K562 (cell line): ENCODE results near the gene ZNF358. TPM values are rescaled to one million over a fixed set of nuclear protein-coding genes. Genes with fewer than 3 reads are reported as not detected.

Experiments used
- ARID2 ChIP-seq: fragments of 450-650 bp; IDR thresholded peaks from 2 replicates; pipeline ENCODE4 v1.6.1; 2017; ENCODE audit warnings: antibody characterized with exemption, mild to moderate bottlenecking
- C11orf30 ChIP-seq: fragments of 450-650 bp; IDR thresholded peaks from 2 replicates; pipeline ENCODE4 v1.6.1; 2016; ENCODE audit warnings: low read depth, mild to moderate bottlenecking
- CREB1 ChIP-seq, 2 experiments: sonication (generic) in 1 of 2; formaldehyde crosslinking in 1 of 2; IDR thresholded peaks; 2 replicates each; pipeline versions ENCODE4 v1.6.1 to v1.8.0; 2012 to 2022; ENCODE audit warnings: inconsistent platforms in 1 of 2, mild to moderate bottlenecking in 1 of 2, missing genetic modification reagents in 1 of 2, moderate library complexity in 1 of 2
- CTBP1 ChIP-seq: fragments of 450-650 bp; IDR thresholded peaks from 2 replicates; pipeline ENCODE4 v1.6.1; 2016; ENCODE audit warnings: borderline replicate concordance
- ELF4 ChIP-seq: fragments of 450-650 bp; formaldehyde crosslinking; IDR thresholded peaks from 2 replicates; pipeline ENCODE4 v1.4.0; 2022; ENCODE audit warnings: missing genetic modification characterization
- ESRRA ChIP-seq: fragments of 450-650 bp; IDR thresholded peaks from 2 replicates; pipeline ENCODE4 v1.6.1; 2014; ENCODE audit warnings: low read depth, mild to moderate bottlenecking, moderate library complexity, borderline replicate concordance
- FOXP1 ChIP-seq: sonication (generic); formaldehyde crosslinking; IDR thresholded peaks from 2 replicates; pipeline ENCODE4 v1.8.0; 2022; ENCODE audit warnings: mild to moderate bottlenecking, missing genetic modification reagents
- HIVEP1 ChIP-seq: fragments of 250-450 bp; sonication (Bioruptor Pico); IDR thresholded peaks from 2 replicates; pipeline ENCODE4 v1.4.0; 2020; ENCODE audit warnings: mild to moderate bottlenecking
- HOXB6 ChIP-seq: fragments of 250-450 bp; sonication (Bioruptor Pico); IDR thresholded peaks from 2 replicates; pipeline ENCODE4 v1.5.1; 2022; ENCODE audit warnings: mild to moderate bottlenecking, borderline replicate concordance
- KLF1 ChIP-seq: fragments of 450-650 bp; IDR thresholded peaks from 2 replicates; pipeline ENCODE4 v1.6.1; 2016; ENCODE audit warnings: missing genetic modification characterization, missing compliant biosample characterization
- MAFK ChIP-seq: IDR thresholded peaks from 2 replicates; pipeline ENCODE4 v1.6.1; 2011; ENCODE audit warnings: low read length, improper control_type of control experiment
- NCOA6 ChIP-seq: fragments of 450-650 bp; IDR thresholded peaks from 2 replicates; pipeline ENCODE4 v1.6.1; 2017; ENCODE audit warnings: mild to moderate bottlenecking
- NR4A1 ChIP-seq, 2 experiments: fragments of 250-450 bp in 1 of 2; fragments of 450-650 bp in 1 of 2; sonication (Bioruptor Pico) in 1 of 2; IDR thresholded peaks; 2 replicates each; pipeline versions ENCODE4 v1.4.0 to v1.6.1; 2016 to 2020; ENCODE audit warnings: mild to moderate bottlenecking in 2 of 2, missing compliant biosample characterization in 1 of 2, missing genetic modification characterization in 1 of 2, moderate library complexity in 1 of 2
- PHF8 ChIP-seq: fragments of 200-600 bp; sonication (generic); IDR thresholded peaks from 2 replicates; pipeline ENCODE4 v1.6.1; 2012; ENCODE audit warnings: mixed run types, mild to moderate bottlenecking, inconsistent platforms, low read length, moderate library complexity, borderline replicate concordance
- POLR2AphosphoS2 ChIP-seq: IDR thresholded peaks from 2 replicates; pipeline ENCODE4 v1.6.1; 2012; ENCODE audit warnings: low read length, improper control_type of control experiment
- PURB ChIP-seq: sonication (generic); formaldehyde crosslinking; IDR thresholded peaks from 2 replicates; pipeline ENCODE4 v1.9.0; 2021; ENCODE audit warnings: low read depth, mild to moderate bottlenecking, missing genetic modification reagents
- RBBP5 ChIP-seq: fragments of 200-600 bp; sonication (generic); IDR thresholded peaks from 2 replicates; pipeline ENCODE4 v1.6.1; 2012; ENCODE audit warnings: borderline replicate concordance, mild to moderate bottlenecking, low read length, control low read depth, inconsistent platforms; ENCODE audit not compliant: insufficient read depth, poor library complexity, severe bottlenecking
- SP1 ChIP-seq: sonication (generic); formaldehyde crosslinking; IDR thresholded peaks from 2 replicates; pipeline ENCODE4 v1.8.1; 2022; ENCODE audit warnings: mild to moderate bottlenecking, missing genetic modification reagents
- ZFP36 ChIP-seq: fragments of 150-350 bp; IDR thresholded peaks from 2 replicates; pipeline ENCODE4 v1.6.1; 2018; ENCODE audit warnings: low read length, low read depth; ENCODE audit not compliant: partially characterized antibody
- polyA plus RNA-seq, 8 experiments: library from polyadenylated mRNA; depleted of rRNA in 4 of 8; stranded (reverse) in 5 of 8; unstranded in 3 of 8; fragments of >200 nt; fragmentation: Nextera tagmentation in 2 of 8; fragmentation: Illumina TruSeq in 1 of 8; extraction: Ambion mirVana in 2 of 8; extraction: Trizol in 1 of 8; gene quantifications; 2 replicates each; pipeline versions ENCODE4 v1.2.1 to v1.2.3, GENCODE V29; 2011 to 2014; ENCODE audit warnings: inconsistent platforms in 1 of 8, missing spikeins in 1 of 8
- total RNA-seq, 7 experiments: library from RNA; depleted of rRNA in 6 of 7; stranded (reverse); fragments of >200 nt in 6 of 7; fragmentation: Illumina TruSeq in 2 of 7; extraction: Trizol in 2 of 7; gene quantifications; 2 replicates each; pipeline versions ENCODE4 v1.2.1 to v1.2.3, GENCODE V29; 2011 to 2021; ENCODE audit warnings: low replicate concordance in 1 of 7
- TF ChIP-seq, protein P1 (sequence below): IDR thresholded peaks from 2 replicates; pipeline ENCODE4 v1.6.1; 2014; ENCODE audit warnings: antibody characterized with exemption
- TF ChIP-seq, protein P2 (sequence below): sonication (generic); formaldehyde crosslinking; IDR thresholded peaks from 2 replicates; pipeline ENCODE4 v1.5.0; 2020; ENCODE audit warnings: missing genetic modification reagents
- TF ChIP-seq, protein P3 (sequence below), 3 experiments: fragments of 200-800 bp in 1 of 3; sonication (Bioruptor generic) in 1 of 3; sonication (generic) in 1 of 3; formaldehyde crosslinking in 1 of 3; IDR thresholded peaks; 2 replicates each; pipeline versions ENCODE4 v1.6.1 to v1.8.0; 2016 to 2022; ENCODE audit warnings: mild to moderate bottlenecking in 2 of 3, missing compliant biosample characterization in 2 of 3, missing genetic modification characterization in 2 of 3, missing genetic modification reagents in 1 of 3
- TF ChIP-seq, protein P4 (sequence below): fragments of 450-650 bp; formaldehyde crosslinking; IDR thresholded peaks from 2 replicates; pipeline ENCODE4 v1.4.0; 2022; ENCODE audit warnings: missing genetic modification characterization

The ZNF358 gene
- total and polyA plus RNA-seq, 9 of the 15 experiments (the other 6 are each of a cell fraction or from before 2014, with no cell fraction given) = 0.04 to 17.2 (median 4.9) TPM

DNA sequence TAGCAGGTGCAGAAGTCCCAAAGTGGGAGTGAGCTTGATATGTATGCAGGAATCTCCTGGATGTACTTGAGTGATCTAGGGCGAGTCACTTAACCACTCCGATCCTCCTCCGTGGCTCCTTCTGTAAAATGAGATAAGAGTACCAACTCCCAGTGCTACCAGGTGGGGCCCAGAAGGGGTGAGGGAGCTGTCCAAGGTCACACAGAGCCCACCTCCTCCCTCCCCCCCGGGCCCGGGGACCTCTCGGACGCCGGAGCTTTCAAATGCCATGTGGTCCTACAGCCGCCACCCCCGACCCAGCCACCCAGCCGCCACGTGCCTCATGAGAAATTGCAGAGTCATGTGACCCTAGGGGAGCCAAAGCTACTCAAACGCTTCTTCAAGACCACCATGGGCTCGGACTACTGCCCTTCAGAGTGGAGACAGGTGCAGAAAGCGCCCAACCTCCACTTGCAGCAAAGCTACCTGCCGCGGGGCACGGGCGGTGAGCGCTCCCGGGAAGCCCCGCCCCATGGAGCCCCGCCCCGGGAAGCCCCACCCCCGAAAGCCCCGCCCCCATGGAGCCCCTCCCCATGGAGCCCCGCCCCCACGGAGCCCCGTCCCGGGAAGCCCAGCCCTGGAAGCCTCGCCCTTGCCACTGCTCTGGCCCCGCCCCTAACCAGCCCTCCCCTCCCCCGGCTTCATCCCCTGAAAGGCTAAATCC, 10.1 kb upstream of the ZNF358 start (continued):
- TF ChIP-seq FOXP1 (CRISPR knock-in tag) (0 out of 2 replicates have a peak, but pooled peaks have one; percentile 25), ZFP36 (peak; percentile 54), CREB1 (IDR thresholded peaks at IDR 0.05) (0 out of 2 replicates have a peak, but pooled peaks have one; percentile 19), CREB1 (CRISPR knock-in tag; IDR thresholded peaks at IDR 0.05) (no peak), NR4A1 (CRISPR knock-in tag; IDR thresholded peaks at IDR 0.05) (no peak), NR4A1 (tag; IDR thresholded peaks at IDR 0.05) (peak; percentile 45; the same call in 1 of the 2 replicates), MAFK (0 out of 2 replicates have a peak, but pooled peaks have one; percentile 3), PURB (CRISPR knock-in tag) (no peak), ESRRA (0 out of 2 replicates have a peak, but pooled peaks have one; percentile 36), ARID2 (no peak), KLF1 (tag) (0 out of 2 replicates have a peak, but pooled peaks have one; percentile 28), POLR2AphosphoS2 (no peak), ELF4 (CRISPR knock-in tag) (no peak), HOXB6 (CRISPR knock-in tag) (no peak), PHF8 (peak; percentile 62; the same call in 1 of the 2 replicates), NCOA6 (no peak), C11orf30 (peak; percentile 83), SP1 (CRISPR knock-in tag) (0 out of 2 replicates have a peak, but pooled peaks have one; percentile 35), CTBP1 (peak; percentile 35; the same call in 1 of the 2 replicates), RBBP5 (no peak), HIVEP1 (CRISPR knock-in tag) (no peak)
- TF ChIP-seq, protein P1, sequence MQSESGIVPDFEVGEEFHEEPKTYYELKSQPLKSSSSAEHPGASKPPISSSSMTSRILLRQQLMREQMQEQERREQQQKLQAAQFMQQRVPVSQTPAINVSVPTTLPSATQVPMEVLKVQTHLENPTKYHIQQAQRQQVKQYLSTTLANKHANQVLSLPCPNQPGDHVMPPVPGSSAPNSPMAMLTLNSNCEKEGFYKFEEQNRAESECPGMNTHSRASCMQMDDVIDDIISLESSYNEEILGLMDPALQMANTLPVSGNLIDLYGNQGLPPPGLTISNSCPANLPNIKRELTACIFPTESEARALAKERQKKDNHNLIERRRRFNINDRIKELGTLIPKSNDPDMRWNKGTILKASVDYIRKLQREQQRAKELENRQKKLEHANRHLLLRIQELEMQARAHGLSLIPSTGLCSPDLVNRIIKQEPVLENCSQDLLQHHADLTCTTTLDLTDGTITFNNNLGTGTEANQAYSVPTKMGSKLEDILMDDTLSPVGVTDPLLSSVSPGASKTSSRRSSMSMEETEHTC = 0 out of 2 replicates have a peak, but pooled peaks have one; percentile 64
- TF ChIP-seq, protein P2, sequence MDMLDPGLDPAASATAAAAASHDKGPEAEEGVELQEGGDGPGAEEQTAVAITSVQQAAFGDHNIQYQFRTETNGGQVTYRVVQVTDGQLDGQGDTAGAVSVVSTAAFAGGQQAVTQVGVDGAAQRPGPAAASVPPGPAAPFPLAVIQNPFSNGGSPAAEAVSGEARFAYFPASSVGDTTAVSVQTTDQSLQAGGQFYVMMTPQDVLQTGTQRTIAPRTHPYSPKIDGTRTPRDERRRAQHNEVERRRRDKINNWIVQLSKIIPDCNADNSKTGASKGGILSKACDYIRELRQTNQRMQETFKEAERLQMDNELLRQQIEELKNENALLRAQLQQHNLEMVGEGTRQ (CRISPR knock-in tag) = peak; percentile 82
- TF ChIP-seq, protein P3, sequence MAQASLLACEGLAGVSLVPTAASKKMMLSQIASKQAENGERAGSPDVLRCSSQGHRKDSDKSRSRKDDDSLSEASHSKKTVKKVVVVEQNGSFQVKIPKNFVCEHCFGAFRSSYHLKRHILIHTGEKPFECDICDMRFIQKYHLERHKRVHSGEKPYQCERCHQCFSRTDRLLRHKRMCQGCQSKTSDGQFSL (CRISPR knock-in tag; IDR thresholded peaks at IDR 0.05) = no peak
- TF ChIP-seq, protein P3 (tag; IDR thresholded peaks at IDR 0.05) = no peak
- TF ChIP-seq, protein P4, sequence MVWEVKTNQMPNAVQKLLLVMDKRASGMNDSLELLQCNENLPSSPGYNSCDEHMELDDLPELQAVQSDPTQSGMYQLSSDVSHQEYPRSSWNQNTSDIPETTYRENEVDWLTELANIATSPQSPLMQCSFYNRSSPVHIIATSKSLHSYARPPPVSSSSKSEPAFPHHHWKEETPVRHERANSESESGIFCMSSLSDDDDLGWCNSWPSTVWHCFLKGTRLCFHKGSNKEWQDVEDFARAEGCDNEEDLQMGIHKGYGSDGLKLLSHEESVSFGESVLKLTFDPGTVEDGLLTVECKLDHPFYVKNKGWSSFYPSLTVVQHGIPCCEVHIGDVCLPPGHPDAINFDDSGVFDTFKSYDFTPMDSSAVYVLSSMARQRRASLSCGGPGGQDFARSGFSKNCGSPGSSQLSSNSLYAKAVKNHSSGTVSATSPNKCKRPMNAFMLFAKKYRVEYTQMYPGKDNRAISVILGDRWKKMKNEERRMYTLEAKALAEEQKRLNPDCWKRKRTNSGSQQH (CRISPR knock-in tag) = peak; percentile 41; the same call in 1 of the 2 replicates
